ENCODE data around the gene SMCO4.
"Not testable (repeated sequence)": the region's sequence is repeated elsewhere in the genome, so short reads cannot be mapped to it uniquely, and the experiment has no call there.

The SMCO4 gene

GRCh38 chr11:93543292-93543977 is at the start of gene SMCO4:
Gene SMCO4 (minus strand): TSS chr11:93543391. CDS start chr11:93479189, 64,202 bp downstream.
- DNase-seq (ENCODE audit: low spot score): peak; percentile 59

- no peak for DNase-seq (ENCODE audit: low spot score)
These were observed 48.2 kb upstream of the SMCO4 start for GRCh38 chr11:93591247-93591898.

GRCh38 chr11:93589347-93589746 is 46.2 kb upstream of the SMCO4 start:
- DNase-seq (ENCODE audit: low spot score): no peak

GRCh38 chr11:93587858-93588581 is 44.8 kb upstream of the SMCO4 start:
- DNase-seq (ENCODE audit: low spot score): no peak

- DNase-seq (ENCODE audit: low spot score): not testable (repeated sequence)
These were observed 44.2 kb upstream of the SMCO4 start for GRCh38 chr11:93587425-93587824.

GRCh38 chr11:93585758-93586157 is 42.6 kb upstream of the SMCO4 start:
- DNase-seq (ENCODE audit: low spot score): no peak

GRCh38 chr11:93583490-93583889 is 40.3 kb upstream of the SMCO4 start:
- no peak for DNase-seq (ENCODE audit: low spot score)

GRCh38 chr11:93579187-93579751 is 36.1 kb upstream of the SMCO4 start:
- no peak for DNase-seq (ENCODE audit: low spot score)

GRCh38 chr11:93577286-93577685 is 34.1 kb upstream of the SMCO4 start:
- DNase-seq (ENCODE audit: low spot score): no peak

- DNase-seq (ENCODE audit: low spot score): not testable (repeated sequence)
These were observed 33.7 kb upstream of the SMCO4 start for GRCh38 chr11:93576870-93577269.

GRCh38 chr11:93574638-93575220 is 31.5 kb upstream of the SMCO4 start:
- DNase-seq (ENCODE audit: low spot score): no peak

- DNase-seq (ENCODE audit: low spot score): no peak
These were observed 30.0 kb upstream of the SMCO4 start for GRCh38 chr11:93573184-93573583.

GRCh38 chr11:93572621-93573020 is 29.4 kb upstream of the SMCO4 start:
- DNase-seq (ENCODE audit: low spot score): no peak

GRCh38 chr11:93572171-93572570 is 29.0 kb upstream of the SMCO4 start:
- no peak for DNase-seq (ENCODE audit: low spot score)

- no peak for DNase-seq (ENCODE audit: low spot score)
These were observed 28.4 kb upstream of the SMCO4 start for GRCh38 chr11:93571612-93572011.

- DNase-seq (ENCODE audit: low spot score): no peak
These were observed 27.7 kb upstream of the SMCO4 start for GRCh38 chr11:93570759-93571413.

GRCh38 chr11:93569496-93569895 is 26.3 kb upstream of the SMCO4 start:
- no peak for DNase-seq (ENCODE audit: low spot score)

GRCh38 chr11:93568726-93569125 is 25.5 kb upstream of the SMCO4 start:
- no peak for DNase-seq (ENCODE audit: low spot score)

GRCh38 chr11:93567401-93567895 is 24.3 kb upstream of the SMCO4 start:
- peak; percentile 64 for DNase-seq (ENCODE audit: low spot score)

- DNase-seq (ENCODE audit: low spot score): no peak
These were observed 21.7 kb upstream of the SMCO4 start for GRCh38 chr11:93564895-93565294.

- DNase-seq (ENCODE audit: low spot score): no peak
These were observed 20.7 kb upstream of the SMCO4 start for GRCh38 chr11:93563857-93564256.
